SU-DHL-6 (cell line): Measurements from ENCODE around the gene HPRT1.

Experiments
- EZH2phosphoT487 ChIP-seq: fragments of 200-600 bp; sonication (generic), shearing (Covaris generic); conservative IDR thresholded peaks from 2 replicates; pipeline ENCODE4 v1.6.1; 2018; ENCODE audit warnings: mild to moderate bottlenecking, antibody characterized with exemption, low read length, moderate library complexity, mixed read lengths
- TF ChIP-seq, protein P1 (sequence below): fragments of 200-600 bp; sonication (generic); IDR thresholded peaks from one replicate; pipeline ENCODE4 v1.5.1; 2017; ENCODE audit warnings: antibody characterized with exemption, mild to moderate bottlenecking, low read length, moderate library complexity; ENCODE audit not compliant: insufficient read depth, poor library complexity, severe bottlenecking

DNA sequence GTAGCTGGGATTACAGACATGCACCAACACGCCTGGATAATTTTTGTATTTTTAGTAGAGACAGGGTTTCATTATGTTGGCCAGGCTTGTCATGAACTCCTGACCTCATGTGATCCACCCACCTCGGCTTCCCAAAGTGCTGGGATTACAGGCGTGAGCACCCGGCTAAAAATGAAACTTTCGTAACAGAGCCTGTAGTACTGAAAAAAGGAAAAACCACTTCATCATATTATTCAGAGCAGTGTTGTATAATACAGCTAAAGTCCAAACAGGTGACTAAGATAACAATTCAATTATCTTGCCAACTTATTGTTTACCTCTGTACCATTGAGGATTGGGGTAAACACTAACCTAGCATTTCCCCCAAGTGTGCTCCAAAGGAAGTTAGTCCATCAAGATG is 43.9 kb upstream of the HPRT1 start:
- TF ChIP-seq, protein P1, sequence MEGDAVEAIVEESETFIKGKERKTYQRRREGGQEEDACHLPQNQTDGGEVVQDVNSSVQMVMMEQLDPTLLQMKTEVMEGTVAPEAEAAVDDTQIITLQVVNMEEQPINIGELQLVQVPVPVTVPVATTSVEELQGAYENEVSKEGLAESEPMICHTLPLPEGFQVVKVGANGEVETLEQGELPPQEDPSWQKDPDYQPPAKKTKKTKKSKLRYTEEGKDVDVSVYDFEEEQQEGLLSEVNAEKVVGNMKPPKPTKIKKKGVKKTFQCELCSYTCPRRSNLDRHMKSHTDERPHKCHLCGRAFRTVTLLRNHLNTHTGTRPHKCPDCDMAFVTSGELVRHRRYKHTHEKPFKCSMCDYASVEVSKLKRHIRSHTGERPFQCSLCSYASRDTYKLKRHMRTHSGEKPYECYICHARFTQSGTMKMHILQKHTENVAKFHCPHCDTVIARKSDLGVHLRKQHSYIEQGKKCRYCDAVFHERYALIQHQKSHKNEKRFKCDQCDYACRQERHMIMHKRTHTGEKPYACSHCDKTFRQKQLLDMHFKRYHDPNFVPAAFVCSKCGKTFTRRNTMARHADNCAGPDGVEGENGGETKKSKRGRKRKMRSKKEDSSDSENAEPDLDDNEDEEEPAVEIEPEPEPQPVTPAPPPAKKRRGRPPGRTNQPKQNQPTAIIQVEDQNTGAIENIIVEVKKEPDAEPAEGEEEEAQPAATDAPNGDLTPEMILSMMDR: no peak
- no peak for TF ChIP-seq EZH2phosphoT487
